Left cardiac atrium (tissue), 4 donors: ENCODE results near the gene IQCE. TPM values are rescaled to one million over a fixed set of nuclear protein-coding genes. Genes with fewer than 3 reads are reported as not detected.
A peak's percentile ranks its signal among the peaks of the same experiment; 100 is the strongest.

Experiments
- ATAC-seq, 2 donors: fragments of 200-7000 bp; cut with Tn5 transposase; one replicate each; pipeline ENCODE4 v1.9.1; 2020; ENCODE audit warnings: mild to moderate bottlenecking in 2 of 2, moderate library complexity in 2 of 2
- DNase-seq: peaks from one replicate; pipeline ENCODE4 v3.0.0-alpha.2; 2020
- intact Hi-C, 2 donors: fragments of 100-400 bp; cut with DNase I; formaldehyde crosslinking; loops; one replicate each; pipeline versions ENCODE4 v1.14.1 to v1.15.1; 2022 to 2023
- total RNA-seq, 2 donors: library from RNA; stranded (reverse); fragmentation: NEBNext Ultra II Directional; extraction: Animal tissue kit (Norgen Biotek cat#: 25700); gene quantifications; one replicate each; pipeline ENCODE4 v1.2.1, GENCODE V29; 2021
- donor health status: DM: no; HTN: yes; CAD: no.
- donor health status: DM: no; HTN: yes; CAD: no; lungs with severe emphysema.
- donor health status: DM: yes; HTN: yes; CAD: no.
- donor health status: Dilated cardiomyopathy.

Gene IQCE
- total RNA-seq, 2 donors from 2014 or later = 11.5 to 12.0 TPM

DNA sequence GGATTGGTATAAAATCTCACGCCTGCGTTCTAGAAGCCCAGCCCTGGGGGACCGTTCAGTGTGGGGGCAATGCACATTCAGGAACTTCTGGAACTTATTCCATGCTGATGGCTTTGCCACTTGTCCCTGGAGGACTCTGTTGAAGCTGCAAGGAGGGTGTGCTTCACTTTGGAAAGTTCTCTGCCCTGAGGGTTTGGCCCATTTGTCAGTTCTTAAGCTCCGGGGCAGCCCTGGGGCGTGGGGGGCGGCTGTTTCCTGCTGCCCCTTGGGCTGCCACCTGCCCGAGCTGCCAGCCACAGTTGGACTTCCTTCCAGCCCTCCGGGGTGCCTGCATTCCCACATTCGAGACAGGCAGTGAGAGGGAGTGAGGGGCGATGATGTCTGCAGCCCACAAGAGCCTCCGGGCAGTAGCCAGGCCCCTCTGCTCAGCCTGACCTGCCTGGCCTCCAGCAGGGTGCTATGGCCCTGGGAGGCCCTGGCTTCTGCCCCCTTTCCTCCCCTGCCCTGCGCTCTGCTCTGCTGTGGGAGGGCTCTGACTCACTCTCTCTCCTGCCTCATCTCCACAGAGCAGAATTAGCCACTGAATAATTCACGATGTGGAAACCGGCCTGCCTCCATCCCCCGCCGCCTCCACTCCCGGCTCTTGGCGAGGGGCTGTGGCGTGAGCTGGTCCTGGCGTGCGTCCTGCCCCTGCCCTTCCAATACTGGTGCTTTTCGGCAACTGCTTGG is 74.9 kb downstream of the IQCE start:
- ATAC-seq = peak; percentile 3 to 64
- DNase-seq = peak; percentile 77
- intact Hi-C loops = no loop called here

GRCh38 chr7:2634267-2635145 is 75.7 kb downstream of the IQCE start:
- DNase-seq (no peak), ATAC-seq (no peak)
- intact Hi-C loops = no loop called here

GRCh38 chr7:2635148-2635668 is 76.4 kb downstream of the IQCE start:
- DNase-seq (no peak), ATAC-seq (no peak)

DNA sequence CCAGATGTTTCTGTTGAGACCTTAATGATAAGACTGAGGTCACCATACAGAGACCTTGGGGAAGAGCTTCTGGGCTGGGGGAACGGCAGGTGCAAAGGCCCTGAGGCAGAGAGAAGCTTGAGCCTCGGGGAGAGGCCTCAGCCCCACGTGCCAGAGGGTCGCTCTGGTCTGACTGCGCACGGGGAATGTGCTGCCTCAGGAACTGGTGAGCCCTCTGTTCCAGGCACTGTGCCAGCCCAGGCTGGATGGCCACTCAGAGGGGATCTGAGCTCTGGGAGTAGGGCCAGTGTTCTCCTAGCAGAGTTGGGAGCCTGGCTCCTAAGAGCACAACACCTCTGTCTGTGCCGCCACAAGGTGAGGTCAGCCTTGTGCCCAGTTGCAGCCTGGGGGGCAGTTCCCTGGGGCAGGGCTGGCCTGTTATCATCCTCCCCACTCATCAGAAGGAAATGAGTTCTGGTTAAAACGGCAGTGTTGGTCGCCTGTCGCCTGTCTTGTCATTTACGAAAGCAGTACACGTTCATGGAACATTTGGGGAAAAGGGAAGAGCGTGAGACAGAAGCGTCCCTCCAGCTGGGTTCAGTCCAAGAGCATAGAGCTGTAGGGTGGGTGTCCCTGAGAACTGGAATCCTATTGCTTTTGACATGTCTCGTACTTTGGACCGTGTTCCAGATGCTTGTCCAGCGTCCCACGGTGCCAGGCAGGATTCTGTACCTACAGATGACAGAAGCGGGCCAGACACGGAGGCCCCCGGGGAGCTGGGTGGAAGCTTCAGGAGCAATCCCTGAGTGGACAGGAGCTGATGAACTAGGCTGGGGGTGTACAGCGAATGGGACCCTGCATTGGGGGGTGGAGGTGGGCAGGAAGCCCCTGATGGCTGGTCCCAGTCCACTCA is 77.3 kb downstream of the IQCE start:
- ATAC-seq (peak in 1 of 2 donors; percentile 5), DNase-seq (peak; percentile 79)
- intact Hi-C loops = no loop called here

More at GRCh38 chr7:2635148-2635668, 76.4 kb downstream of the IQCE start:
- intact Hi-C loops = no loop called here

DNA sequence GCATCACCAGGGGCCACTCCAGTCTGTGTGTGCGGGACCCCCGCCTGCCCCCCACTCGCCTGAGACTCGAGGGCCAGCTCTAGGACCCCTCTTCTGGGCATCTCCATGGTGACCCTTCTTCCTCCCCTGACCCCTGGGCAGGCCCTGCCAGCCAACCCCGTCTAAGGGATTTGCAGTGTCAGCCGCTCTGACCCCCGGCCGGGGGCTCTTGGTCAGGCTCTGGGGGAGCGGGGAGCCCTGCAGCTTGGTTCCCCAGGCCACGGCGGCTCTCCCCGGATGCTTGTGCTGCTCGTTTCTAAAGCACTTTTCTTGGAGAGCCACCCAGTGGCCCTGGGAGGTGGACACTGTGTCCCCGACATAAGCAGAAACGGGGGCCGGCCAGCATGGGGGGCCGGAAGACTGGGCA is 78.3 kb downstream of the IQCE start:
- intact Hi-C loops = no loop called here
- ATAC-seq (no peak), DNase-seq (no peak)

DNA sequence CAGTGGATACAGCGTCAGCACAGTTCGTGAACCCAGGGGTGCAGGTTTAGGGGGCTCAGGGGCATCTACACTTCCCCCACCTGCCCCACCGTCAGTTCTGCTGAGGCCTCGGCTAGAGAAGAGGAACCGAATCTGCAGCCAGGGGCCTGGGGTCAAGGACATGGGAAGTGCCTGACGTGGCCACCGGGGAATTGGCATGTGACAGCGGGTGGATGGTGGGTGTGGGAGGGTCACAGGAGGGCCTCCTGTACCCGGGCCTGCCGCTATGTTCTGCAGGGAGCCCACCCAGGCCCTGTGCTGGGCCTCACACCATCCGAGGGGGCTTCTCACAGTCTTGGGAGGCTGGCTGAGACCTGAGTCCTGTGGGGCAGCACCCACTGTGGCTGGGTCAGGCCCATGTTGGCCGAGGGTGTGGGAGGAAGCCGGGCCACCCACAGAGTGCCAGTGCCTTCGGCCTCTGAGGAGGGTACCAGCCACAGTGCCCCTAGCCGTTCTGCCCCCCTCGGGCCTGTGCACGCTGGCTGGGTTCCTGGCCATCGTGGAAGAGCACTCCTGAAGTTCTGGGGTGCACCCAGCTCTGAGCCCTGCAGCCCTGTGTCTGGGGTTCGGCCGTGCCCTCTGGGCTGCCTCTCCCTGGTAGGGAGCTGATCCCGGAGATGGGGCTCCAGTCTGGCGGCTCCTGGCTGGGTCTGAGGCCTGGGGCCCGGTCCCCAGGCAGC is 78.9 kb downstream of the IQCE start:
- ATAC-seq = peak; percentile 0 to 1
- peak; percentile 69 for DNase-seq
- intact Hi-C loops = no loop called here

- intact Hi-C loops = no loop called here
- DNase-seq (peak; percentile 72), ATAC-seq (peak in 1 of 2 donors; percentile 5)
Measured at GRCh38 chr7:2638224-2638991, 79.6 kb downstream of the IQCE start.

DNA sequence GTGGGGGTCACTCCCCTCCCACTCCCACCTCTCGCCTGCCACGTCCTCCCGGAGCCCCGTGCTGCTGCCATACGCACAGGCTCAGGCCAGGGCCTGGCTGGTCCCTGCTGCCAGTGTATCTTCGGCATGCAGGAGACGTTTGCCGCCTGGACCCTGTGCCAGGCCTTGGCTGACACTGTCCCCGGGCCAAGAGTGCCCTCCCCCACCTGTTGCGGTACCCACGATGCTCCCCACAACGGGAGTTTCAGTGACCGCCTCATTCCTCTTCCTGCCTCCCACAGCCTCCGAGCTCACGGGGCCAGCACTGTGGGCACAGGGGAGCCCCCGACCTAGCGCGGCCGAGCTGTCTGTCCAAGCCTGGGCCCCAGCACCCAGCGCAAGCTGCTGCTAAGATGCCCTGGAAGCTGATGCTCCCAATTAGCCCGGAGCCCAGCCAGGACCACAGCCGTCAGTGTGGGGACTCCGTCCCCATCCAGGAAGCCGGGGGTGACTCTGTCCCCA is 80.5 kb downstream of the IQCE start:
- DNase-seq = no peak
- ATAC-seq = no peak

GRCh38 chr7:2639695-2640481 is 81.1 kb downstream of the IQCE start:
- intact Hi-C loops = no loop called here
- DNase-seq = no peak

More for the DNA sequence above, 80.5 kb downstream of the IQCE start:
- intact Hi-C loops = no loop called here

GRCh38 chr7:2640482-2640830 is 81.7 kb downstream of the IQCE start:
- DNase-seq = no peak
- intact Hi-C loops = no loop called here
- ATAC-seq = no peak

More at GRCh38 chr7:2639695-2640481, 81.1 kb downstream of the IQCE start:
- no peak for ATAC-seq

- DNase-seq = no peak
- intact Hi-C loops = no loop called here
- ATAC-seq = peak in 1 of 2 donors; percentile 1
Measured at GRCh38 chr7:2640846-2641316, 82.1 kb downstream of the IQCE start.

- intact Hi-C loops = no loop called here
- DNase-seq (peak; percentile 94), ATAC-seq (peak; percentile 73 to 75)
Measured at GRCh38 chr7:2641406-2642393, 82.9 kb downstream of the IQCE start.

- intact Hi-C loops = no loop called here
- DNase-seq (no peak), ATAC-seq (no peak)
Measured at GRCh38 chr7:2643386-2644219, 84.8 kb downstream of the IQCE start.

DNA sequence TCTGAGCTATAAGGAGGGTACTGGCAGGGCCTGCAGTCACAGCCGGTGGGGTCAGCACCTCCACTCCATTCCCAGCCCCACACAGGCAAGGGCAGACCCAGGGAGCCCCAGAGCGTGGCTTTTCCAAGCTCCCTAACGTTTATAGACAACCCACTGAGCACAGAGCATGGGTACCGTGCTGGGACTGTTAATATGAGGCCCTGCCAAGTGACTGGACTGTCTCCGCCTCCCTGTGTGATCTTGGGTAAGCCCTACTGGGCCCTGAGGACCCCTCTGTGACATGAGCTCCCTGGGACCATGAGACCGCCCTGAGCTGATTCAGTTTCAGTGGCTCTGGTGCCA is 85.4 kb downstream of the IQCE start:
- ATAC-seq = no peak
- intact Hi-C loops = no loop called here

More for the DNA sequence above, 85.4 kb downstream of the IQCE start:
- no peak for DNase-seq
